ENCODE measurements around the gene EDRF1. TPM values are rescaled to one million over a fixed set of nuclear protein-coding genes. Genes with fewer than 3 reads are reported as not detected.

EDRF1 gene
- total RNA-seq, 2 donors from 2014 or later, result 13.5 to 16.8 TPM

GRCh38 chr10:125747417-125747816, 27.9 kb downstream of the EDRF1 start:
- DNase-seq (ENCODE audit: low spot score), result no peak
- intact Hi-C loops (cut with DNase I), result no loop called here

DNA sequence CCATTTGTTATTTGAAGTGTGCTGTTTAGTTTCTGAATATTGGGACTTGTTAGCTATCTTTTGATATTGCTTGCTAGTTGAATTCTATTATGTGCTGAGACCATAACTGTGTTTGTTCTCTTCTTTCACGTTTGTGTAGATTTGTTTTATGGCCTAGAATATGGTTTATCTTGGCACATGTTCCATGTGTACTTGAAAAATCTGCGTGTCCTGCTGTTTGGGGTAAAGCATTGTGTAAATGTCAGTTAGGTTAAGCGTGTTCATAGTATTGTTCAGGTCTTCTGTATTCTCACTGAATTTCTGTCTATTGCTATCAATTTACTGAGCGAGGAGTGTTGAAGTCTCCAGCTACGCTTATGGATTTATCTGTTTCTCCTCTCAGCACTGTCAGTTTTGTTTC, 36.7 kb downstream of the EDRF1 start:
- DNase-seq (ENCODE audit: low spot score), result no peak
- intact Hi-C loops (cut with DNase I), result no loop called here

DNA sequence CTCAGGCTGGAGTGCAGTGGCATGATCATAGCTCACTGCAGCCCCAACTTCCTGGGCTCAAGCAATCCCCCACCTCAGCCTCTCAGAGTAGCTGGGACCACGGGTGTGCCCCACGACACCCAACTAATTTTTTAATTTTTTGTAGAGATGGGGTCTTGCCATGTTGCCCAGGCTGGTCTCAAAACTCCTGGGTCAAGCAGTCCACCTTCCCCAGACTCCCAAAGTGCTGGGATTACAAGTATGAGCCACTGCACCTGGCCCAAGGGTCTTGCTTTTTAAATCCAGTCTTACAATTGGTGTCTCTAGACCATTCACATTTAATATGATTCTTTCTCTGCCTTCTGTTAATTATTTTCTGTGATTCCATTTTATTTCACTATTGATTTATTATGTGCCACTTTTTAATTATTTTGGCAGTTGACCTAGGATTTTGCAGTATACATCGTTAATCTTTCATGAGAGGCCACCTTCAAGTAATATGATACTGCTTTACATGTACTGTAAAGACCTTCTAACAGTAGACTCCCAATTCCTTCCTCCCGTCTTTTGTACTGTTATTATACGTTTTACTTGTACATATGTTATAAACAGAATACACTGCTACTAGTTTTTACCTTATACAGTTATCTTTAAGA, 37.5 kb downstream of the EDRF1 start:
- intact Hi-C loops (cut with DNase I), result no loop called here
- DNase-seq (ENCODE audit: low spot score), result no peak

DNA sequence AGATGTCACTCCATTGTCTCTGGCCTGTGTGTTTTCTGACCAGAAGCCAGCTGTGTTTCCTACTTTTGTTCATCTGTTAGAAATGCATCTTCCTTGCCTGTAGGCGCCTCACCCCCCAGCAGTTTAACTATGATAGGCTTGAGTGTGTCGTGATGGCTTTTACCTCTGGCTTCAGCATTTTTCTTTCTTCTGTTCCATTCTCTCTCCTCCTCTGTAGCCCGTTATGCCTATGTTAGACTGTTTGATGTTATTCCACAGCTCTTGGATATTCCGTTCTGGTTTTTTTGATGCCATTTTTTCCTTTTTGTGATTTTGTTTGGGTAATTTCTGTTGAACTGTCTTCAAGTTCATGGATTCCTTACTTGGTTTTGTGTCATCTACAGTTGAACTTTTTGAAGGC, 38.2 kb downstream of the EDRF1 start:
- intact Hi-C loops (cut with DNase I), result no loop called here
- no peak for DNase-seq (ENCODE audit: low spot score)

- no peak for DNase-seq (ENCODE audit: low spot score)
- intact Hi-C loops (cut with DNase I), result no loop called here
Observed at GRCh38 chr10:125761961-125762360, 42.5 kb downstream of the EDRF1 start.

- DNase-seq (ENCODE audit: low spot score), result no peak
- intact Hi-C loops (cut with DNase I), result no loop called here
Observed at GRCh38 chr10:125762692-125763648, 43.5 kb downstream of the EDRF1 start.

DNA sequence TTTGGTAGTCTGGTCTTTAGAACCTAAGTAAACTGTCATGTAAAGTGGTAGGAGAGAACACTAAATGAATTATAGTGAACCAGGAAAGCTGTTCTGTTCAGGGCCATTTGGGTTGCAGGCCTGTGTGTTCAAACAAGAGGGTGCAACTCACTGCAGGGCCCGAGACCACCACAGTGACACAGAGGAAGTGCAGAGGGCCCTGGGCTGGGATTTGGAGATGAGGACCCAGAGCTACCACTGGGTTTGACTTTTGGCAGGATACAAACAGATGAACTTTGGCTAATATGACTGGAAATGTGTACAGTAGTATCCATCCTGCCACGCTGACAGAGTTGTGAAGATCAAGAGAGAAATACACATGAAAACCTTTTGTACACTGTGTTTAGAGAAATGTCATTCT, 46.3 kb downstream of the EDRF1 start:
- intact Hi-C loops (cut with DNase I), result no loop called here
- DNase-seq (ENCODE audit: low spot score), result no peak

DNA sequence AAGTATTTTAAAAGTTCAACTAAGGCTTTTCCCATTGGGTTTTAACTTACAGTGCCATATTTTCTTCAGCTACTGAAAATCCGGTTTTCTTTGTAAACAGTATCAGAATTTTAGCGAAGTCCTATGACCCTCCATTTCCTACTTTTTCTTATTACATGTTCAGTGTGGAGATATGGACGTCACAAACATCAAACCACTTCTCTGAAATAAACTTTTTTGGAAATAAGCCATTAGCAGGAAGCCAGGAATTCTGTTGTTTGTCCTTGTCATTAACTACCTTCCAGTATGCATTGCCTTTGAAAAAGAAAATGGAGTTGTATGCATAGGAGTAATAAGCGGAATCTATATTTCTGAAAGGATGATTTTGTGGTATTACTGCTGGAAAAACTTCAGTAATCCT, 47.0 kb downstream of the EDRF1 start:
- intact Hi-C loops (cut with DNase I), result no loop called here
- no peak for DNase-seq (ENCODE audit: low spot score)

DNA sequence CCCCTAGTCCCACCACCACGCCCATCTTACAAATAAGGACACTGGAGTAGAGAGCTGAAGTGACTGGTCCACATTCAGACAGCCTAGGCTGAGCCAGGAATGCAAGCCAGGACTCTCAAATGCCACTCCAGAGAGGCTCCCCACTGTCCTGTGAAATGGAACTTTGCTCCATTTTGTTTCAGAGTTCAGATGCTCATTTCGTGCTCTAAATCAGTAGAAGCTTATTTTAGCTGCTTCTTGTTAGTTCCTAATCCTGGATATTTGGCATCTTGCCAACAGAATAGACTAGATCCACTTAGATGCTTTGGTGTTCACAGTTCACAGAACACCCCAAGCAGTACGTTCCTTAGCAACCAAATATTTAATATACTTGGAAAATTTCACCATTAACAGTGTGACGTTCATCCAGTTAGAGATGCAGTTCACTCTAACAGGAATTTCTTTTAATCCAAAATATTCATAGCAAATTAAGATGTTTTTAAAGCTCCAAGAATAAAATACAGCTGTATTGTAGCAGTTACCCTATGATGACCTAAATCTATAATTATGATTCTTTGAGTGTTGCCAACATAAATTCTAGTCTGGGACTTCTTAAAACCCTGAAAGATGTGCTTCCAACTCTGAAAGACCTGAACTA, 48.8 kb downstream of the EDRF1 start:
- no peak for DNase-seq (ENCODE audit: low spot score)
- intact Hi-C loops (cut with DNase I), result no loop called here

- intact Hi-C loops (cut with DNase I), result no loop called here
- DNase-seq (ENCODE audit: low spot score), result no peak
Observed at GRCh38 chr10:125769175-125769574, 49.7 kb downstream of the EDRF1 start.

DNA sequence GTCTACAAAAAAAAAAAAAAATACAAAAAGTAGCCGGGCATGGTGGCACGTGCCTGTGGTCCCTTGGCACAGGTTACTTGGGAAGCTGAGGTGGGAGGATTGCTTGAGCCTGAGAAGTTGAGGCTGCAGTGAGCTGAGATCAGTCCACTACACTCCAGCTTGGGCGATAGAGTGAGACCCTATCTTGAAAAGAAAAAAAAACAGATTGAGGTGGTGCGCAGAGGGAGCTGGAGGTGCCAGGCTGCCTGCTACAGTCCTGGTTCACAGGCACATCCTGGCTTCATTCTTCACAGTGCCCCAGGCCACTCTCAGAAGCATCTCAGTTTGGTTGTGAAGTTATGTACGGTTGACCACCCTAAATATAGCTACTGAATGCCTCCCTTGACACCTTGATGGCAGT, 51.3 kb downstream of the EDRF1 start:
- DNase-seq (ENCODE audit: low spot score), result no peak
- intact Hi-C loops (cut with DNase I), result no loop called here

DNA sequence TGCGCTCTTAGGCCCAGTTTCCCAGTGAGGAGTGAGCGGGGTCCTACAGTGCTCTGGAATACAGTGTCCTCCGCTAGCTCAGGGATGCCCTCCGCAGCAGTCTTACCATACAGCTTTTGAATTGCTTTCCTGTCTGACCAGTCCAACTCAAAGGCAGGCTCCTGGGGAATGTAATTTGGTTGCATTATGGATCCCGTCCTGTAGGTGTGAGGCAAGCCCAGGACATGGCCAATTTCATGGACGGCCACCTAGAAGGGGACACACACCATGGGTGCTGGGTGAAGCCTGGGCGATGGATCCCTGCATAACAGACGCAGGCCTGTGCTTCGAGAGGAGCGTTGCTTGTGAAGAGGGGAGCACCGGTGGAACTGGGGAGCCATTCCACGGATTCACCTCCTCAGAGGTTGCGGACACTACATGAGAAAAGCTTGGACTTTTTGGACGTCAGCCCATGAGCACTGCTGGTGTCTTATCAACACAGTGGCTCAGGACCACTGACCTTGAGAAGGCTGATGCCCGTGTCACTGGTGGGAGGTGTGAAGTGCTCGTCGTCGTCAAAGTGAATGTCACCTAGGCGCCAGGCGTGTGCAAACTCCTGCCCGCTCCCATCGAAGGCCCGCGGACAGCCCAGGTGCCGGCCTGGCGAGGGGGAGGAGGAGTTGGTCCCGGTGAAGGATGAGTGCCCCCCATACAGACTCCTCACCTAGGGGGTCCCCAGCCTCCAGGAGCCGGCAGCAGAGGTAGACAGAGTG, 52.8 kb downstream of the EDRF1 start:
- intact Hi-C loops (cut with DNase I), result no loop called here
- no peak for DNase-seq (ENCODE audit: low spot score)

GRCh38 chr10:125772864-125773180, 53.3 kb downstream of the EDRF1 start:
- intact Hi-C loops (cut with DNase I), result no loop called here
- DNase-seq (ENCODE audit: low spot score), result no peak

DNA sequence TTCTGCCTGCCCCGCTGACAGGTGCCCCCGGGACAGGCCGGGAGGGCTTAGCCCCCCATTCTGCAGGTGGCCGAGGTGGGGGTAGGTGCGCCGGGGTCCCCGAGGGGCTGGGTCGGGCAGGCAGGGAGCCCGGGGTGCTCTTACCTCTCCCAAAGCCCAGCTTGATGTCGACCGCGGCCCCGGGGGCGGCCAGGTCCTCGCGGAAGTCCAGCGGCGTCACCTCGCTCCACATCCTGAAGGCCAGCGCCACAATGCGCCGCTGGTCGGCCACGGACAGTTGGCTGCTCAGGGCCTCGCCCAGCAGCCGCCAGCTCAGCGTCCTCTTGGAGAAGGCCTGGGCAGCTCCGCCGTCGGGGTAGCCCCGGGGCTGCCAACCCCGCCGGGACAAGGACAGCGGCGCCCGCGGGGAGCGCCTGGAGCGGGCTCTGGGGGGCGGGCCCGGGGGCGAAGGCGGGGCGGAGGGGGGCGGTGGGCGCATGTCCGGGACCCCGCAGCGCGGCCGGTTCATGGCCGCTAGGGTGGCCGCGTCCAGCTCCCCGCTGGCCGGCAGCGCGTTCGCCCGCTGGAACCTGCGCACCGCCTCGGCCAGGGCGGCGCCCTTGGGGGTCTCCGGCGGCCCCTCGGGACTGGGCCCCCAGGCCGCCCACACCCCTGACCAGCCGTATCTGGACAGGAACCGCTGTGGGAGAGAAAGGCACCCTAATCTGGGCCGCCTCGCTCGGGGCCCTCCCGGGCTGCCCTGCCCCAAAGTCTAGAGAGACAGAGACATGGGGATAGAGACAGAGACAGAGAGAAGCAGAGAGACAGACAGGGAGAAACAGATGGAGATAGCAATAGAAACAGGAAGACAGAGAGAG, 54.4 kb downstream of the EDRF1 start:
- DNase-seq (ENCODE audit: low spot score), result peak; percentile 72
- intact Hi-C loops (cut with DNase I), result no loop called here

DNA sequence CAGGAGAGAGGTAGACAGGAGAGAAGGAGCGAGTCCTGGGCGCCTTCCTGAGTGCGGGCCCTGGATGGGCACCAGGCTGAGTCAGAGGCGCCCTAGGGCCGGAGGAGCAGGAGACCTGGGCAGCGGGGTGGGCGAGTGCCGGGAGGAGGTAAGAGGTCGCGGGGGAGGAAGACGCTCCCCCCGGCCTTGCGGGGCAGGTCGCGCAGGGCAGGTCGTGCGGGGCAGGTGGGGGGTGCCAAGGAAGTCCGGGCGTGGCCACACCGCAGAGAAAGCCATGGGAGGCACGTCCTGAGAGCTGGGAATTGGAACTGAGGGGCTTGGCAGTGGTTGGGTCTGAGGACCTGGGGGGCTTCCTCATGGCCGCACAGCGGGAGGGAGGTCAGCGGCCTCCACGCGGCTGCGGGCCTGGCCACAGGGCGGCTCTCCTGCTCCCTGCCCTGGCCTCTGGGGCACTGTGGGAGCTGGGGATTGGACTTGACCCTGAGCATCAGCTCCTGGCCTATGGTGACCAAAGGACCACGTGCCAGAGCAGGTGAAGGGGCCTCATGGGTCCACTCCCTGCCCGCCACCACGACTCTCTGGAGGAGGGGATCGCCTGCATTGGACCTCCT, 55.2 kb downstream of the EDRF1 start:
- peak; percentile 76 for DNase-seq (ENCODE audit: low spot score)
- intact Hi-C loops (cut with DNase I), result no loop called here

DNA sequence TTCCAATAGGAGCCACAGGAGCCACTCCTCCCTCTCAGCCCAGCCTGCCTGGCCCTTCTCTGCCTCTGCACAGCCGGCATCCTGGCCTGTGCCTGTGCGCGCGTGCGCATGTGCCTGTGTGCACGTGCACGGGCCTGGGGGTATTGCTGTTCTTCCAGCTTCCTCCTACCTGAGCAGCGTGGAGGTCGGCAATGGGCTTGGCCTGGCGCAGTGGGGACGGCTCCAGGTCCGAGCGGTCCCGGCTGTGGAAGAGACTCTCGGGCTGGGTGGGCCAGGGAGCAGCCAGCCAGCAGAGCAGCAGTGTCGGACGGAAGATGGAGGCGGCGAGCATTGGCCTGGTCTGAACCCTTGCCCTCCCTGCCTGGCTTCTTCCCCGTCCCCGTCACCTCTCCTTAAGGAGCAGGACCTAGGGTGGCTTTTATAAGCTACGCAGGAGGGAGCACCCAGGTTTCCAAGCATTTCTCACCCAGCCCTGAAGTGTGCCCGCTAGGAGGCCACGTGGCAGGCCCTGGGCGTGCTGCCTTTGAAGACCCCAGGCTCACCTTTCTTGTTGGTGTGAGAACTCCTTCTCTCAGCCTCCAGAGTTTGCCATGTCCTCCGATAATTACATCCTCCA, 56.1 kb downstream of the EDRF1 start, which contains the start of gene MMP21:
Gene MMP21 (minus strand): TSS at position 331 of the 616 bp plus-strand sequence. CDS start 0 bp downstream, at position 331.
- intact Hi-C loops (cut with DNase I), result no loop called here
- peak; percentile 73 for DNase-seq (ENCODE audit: low spot score)

GRCh38 chr10:125777806-125778205, 58.3 kb downstream of the EDRF1 start:
- intact Hi-C loops (cut with DNase I), result no loop called here
- no peak for DNase-seq (ENCODE audit: low spot score)

DNA sequence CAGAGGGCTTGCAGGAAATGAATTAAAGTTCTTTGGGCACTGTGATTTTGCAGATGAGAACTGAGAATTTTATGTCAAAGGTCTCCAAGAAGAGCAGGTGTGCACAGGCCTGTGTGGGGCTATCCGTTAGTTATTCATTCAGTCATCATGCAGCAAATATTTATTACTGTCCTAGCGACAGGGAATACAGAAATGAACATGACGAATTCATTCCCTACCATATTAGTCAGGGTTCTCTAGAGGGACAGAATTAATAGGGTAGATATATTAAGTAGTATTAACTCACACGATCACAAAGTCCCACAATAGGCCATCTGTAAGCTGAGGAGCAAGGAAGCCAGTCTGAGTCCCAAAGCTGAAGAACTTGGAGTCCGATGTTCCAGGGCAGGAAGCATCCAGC, 59.0 kb downstream of the EDRF1 start:
- DNase-seq (ENCODE audit: low spot score), result no peak
- intact Hi-C loops (cut with DNase I), result no loop called here

Measured in posterior vena cava (tissue), 2 donors.